IPS-NIHi11 (cell line): ENCODE measurements around the gene NGEF.
"Not testable (repeated sequence)": the region's sequence is repeated elsewhere in the genome, so short reads cannot be mapped to it uniquely, and the experiment has no call there.

Experiments used
- DNase-seq: peaks from one replicate; pipeline ENCODE4 v3.0.0; 2012; ENCODE audit warnings: mixed read lengths, low spot score

NGEF gene

GRCh38 chr2:233013027-233013461 is at the start of gene NGEF:
Gene NGEF, minus strand, starts transcription at chr2:233013256. Its CDS starts 38,366 bp downstream, at chr2:232974890.
- DNase-seq = no peak

GRCh38 chr2:233062451-233062850 is 49.4 kb upstream of the NGEF start:
- no peak for DNase-seq

GRCh38 chr2:233061591-233062450 is 48.8 kb upstream of the NGEF start:
- DNase-seq = peak; percentile 67

- DNase-seq = no peak
These were observed 48.0 kb upstream of the NGEF start for GRCh38 chr2:233060980-233061590.

GRCh38 chr2:233060501-233060979 is 47.5 kb upstream of the NGEF start:
- no peak for DNase-seq

- no peak for DNase-seq
These were observed 46.9 kb upstream of the NGEF start, which contains the start of gene INPP5D for GRCh38 chr2:233059797-233060500. Gene INPP5D, plus strand, starts transcription at chr2:233060342. Its CDS starts 137 bp downstream, at chr2:233060479.

- DNase-seq = peak; percentile 46
These were observed 46.4 kb upstream of the NGEF start for GRCh38 chr2:233059547-233059796.

GRCh38 chr2:233058717-233059546 is 45.9 kb upstream of the NGEF start:
- no peak for DNase-seq

GRCh38 chr2:233056961-233057605 is 44.0 kb upstream of the NGEF start:
- no peak for DNase-seq

- DNase-seq = no peak
These were observed 42.3 kb upstream of the NGEF start for GRCh38 chr2:233055362-233055761.

GRCh38 chr2:233053928-233054784 is 41.1 kb upstream of the NGEF start:
- peak; percentile 90 for DNase-seq

- not testable (repeated sequence) for DNase-seq
These were observed 39.5 kb upstream of the NGEF start for GRCh38 chr2:233052517-233052916.

GRCh38 chr2:233051241-233052149 is 38.4 kb upstream of the NGEF start:
- peak; percentile 70 for DNase-seq

- DNase-seq = no peak
These were observed 36.2 kb upstream of the NGEF start for GRCh38 chr2:233049194-233049761.

GRCh38 chr2:233048569-233049193 is 35.6 kb upstream of the NGEF start:
- DNase-seq = no peak

GRCh38 chr2:233047667-233048066 is 34.6 kb upstream of the NGEF start:
- no peak for DNase-seq

GRCh38 chr2:233047206-233047605 is 34.1 kb upstream of the NGEF start:
- DNase-seq = no peak

- no peak for DNase-seq
These were observed 32.0 kb upstream of the NGEF start for GRCh38 chr2:233044974-233045605.
